Measurements from ENCODE around the gene VANGL1.

The VANGL1 gene

GRCh38 chr1:115604508-115604907, 37.3 kb upstream of the VANGL1 start:
- in situ Hi-C loops (cut with HindIII; ENCODE audit: low sequenced_read_pairs), result no loop called here
- TF ChIP-seq CTCF (IDR thresholded peaks at IDR 0.05; ENCODE audit: low read depth, low read length, missing control alignments), result no peak
- DNase-seq (ENCODE audit: low read depth), result no peak
- H3K4me3 ChIP-seq (ENCODE audit: low read depth, low read length), result no peak overlapping the region

GRCh38 chr1:115606305-115606704, 35.5 kb upstream of the VANGL1 start:
- no peak for TF ChIP-seq CTCF (IDR thresholded peaks at IDR 0.05; ENCODE audit: low read depth, low read length, missing control alignments)
- in situ Hi-C loops (cut with HindIII; ENCODE audit: low sequenced_read_pairs), result no loop called here
- no peak for DNase-seq (ENCODE audit: low read depth)
- H3K4me3 ChIP-seq (ENCODE audit: low read depth, low read length), result no peak overlapping the region

DNA sequence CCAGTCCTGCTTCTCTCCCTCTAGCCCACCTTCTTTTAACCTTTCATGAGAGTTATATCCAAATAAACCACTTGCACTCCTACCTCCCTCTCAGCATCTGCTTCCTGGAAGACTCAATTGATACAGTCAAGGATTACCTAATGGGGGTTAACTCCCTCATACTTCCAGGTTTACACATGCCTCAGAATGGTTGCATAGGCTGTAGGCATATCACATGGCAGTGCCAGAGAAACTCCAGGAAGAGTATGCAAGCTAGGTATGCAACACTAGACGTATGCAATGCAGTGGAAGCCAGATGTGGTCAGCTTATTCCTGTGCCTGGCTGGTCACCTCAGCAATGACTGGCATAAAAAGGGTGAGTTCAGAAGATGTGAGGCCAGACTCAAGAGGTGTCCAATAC, 32.7 kb upstream of the VANGL1 start:
- DNase-seq (ENCODE audit: low read depth), result no peak
- H3K4me3 ChIP-seq (ENCODE audit: low read depth, low read length), result no peak overlapping the region
- in situ Hi-C loops (cut with HindIII; ENCODE audit: low sequenced_read_pairs), result no loop called here
- no peak for TF ChIP-seq CTCF (IDR thresholded peaks at IDR 0.05; ENCODE audit: low read depth, low read length, missing control alignments)

- DNase-seq (ENCODE audit: low read depth), result no peak
- in situ Hi-C loops (cut with HindIII; ENCODE audit: low sequenced_read_pairs), result no loop called here
- no peak overlapping the region for H3K4me3 ChIP-seq (ENCODE audit: low read depth, low read length)
- no peak for TF ChIP-seq CTCF (IDR thresholded peaks at IDR 0.05; ENCODE audit: low read depth, low read length, missing control alignments)
Observed at GRCh38 chr1:115613767-115614166, 28.0 kb upstream of the VANGL1 start.

DNA sequence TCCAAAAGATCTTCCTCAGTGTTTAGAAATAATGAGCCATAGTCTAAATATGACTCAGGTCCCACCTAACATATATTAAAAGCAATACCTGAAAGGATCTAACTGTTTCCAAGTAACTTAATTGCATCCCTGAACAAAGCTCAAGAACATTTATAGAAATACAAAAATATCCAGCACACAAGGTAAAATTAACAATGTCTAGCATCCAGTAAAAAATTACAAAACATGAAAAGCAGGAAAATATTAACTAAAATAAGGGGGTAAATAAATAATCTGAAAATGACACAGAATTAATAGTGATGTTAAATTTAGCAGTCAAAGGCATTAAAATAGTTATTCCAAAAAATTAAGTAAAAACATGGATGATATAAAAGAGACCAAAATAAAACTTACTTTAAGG, 21.3 kb upstream of the VANGL1 start:
- TF ChIP-seq CTCF (IDR thresholded peaks at IDR 0.05; ENCODE audit: low read depth, low read length, missing control alignments), result no peak
- no peak overlapping the region for H3K4me3 ChIP-seq (ENCODE audit: low read depth, low read length)
- no peak for DNase-seq (ENCODE audit: low read depth)
- in situ Hi-C loops (cut with HindIII; ENCODE audit: low sequenced_read_pairs), result no loop called here

GRCh38 chr1:115620950-115621349, 20.8 kb upstream of the VANGL1 start:
- in situ Hi-C loops (cut with HindIII; ENCODE audit: low sequenced_read_pairs), result no loop called here
- DNase-seq (ENCODE audit: low read depth), result no peak
- H3K4me3 ChIP-seq (ENCODE audit: low read depth, low read length), result no peak overlapping the region
- TF ChIP-seq CTCF (IDR thresholded peaks at IDR 0.05; ENCODE audit: low read depth, low read length, missing control alignments), result no peak

GRCh38 chr1:115624859-115625258, 16.9 kb upstream of the VANGL1 start:
- in situ Hi-C loops (cut with HindIII; ENCODE audit: low sequenced_read_pairs), result no loop called here
- DNase-seq (ENCODE audit: low read depth), result no peak
- no peak for TF ChIP-seq CTCF (IDR thresholded peaks at IDR 0.05; ENCODE audit: low read depth, low read length, missing control alignments)
- H3K4me3 ChIP-seq (ENCODE audit: low read depth, low read length), result no peak overlapping the region
